GM21576 (cell line): Measurements from ENCODE around the gene MCM8.

Experiments used
- ATAC-seq: cut with Tn5 transposase; IDR thresholded peaks from one replicate; pipeline ENCODE4 v1.9.1; 2021; ENCODE audit warnings: mild to moderate bottlenecking, moderate library complexity; ENCODE audit not compliant: unreplicated experiment

Gene MCM8

GRCh38 chr20:5945963-5946362 is 4.5 kb upstream of the MCM8 start:
- ATAC-seq = no peak

DNA sequence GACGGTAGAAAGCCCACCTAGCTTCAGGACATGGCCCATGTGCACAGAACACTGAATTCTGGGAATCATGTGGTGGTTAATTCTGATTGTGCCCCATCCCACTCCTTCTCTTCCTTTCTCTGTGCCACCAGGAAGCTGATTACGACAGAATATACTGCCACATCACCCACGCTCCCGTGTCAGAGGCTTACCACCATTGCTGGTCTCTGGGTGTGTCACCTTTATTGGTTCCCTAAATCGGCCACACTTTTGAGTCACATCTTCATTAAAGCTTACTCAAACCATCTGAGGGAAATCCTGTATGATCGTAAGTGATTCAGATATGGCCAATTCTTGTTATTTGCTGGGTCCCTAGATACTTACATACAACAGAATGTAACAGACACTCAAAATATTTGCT is 3.2 kb upstream of the MCM8 start:
- no peak for ATAC-seq

DNA sequence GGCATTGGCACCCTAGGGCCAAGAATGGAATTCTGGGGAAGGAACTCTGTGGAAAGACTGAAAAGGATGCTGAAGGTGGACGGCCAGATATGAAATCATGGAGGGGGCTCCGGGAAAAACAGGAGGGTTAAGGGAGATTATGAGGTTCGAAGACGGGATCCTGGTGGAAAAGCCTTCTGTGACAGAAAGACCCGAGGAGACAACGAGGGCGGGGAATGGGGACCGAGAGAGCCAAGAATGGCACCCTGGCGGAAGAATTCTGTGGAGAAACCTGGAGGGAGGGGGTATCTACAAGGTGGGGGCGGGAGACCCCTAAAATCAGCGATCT is 545 bp upstream of the MCM8 start:
- no peak for ATAC-seq

GRCh38 chr20:5967469-5967868 is 17.0 kb downstream of the MCM8 start:
- ATAC-seq = no peak

DNA sequence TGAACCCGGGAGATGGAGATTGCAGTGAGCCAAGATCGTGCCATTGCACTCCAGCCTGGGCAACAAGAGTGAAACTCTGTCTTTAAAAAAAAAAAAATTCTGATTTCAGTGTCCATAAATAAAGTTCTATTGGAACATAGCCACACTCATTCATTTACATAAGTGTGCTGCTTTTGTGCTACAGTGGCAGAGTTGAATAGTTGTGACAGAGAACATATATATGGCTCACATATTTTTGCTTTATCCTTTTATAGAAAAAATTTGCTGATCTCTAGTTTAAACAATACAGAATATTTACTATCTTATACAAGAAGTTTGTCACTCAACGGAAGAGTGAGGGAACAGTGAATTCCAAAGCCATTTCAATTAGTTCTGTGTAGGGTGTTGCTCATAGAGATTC is 18.0 kb downstream of the MCM8 start:
- no peak for ATAC-seq

DNA sequence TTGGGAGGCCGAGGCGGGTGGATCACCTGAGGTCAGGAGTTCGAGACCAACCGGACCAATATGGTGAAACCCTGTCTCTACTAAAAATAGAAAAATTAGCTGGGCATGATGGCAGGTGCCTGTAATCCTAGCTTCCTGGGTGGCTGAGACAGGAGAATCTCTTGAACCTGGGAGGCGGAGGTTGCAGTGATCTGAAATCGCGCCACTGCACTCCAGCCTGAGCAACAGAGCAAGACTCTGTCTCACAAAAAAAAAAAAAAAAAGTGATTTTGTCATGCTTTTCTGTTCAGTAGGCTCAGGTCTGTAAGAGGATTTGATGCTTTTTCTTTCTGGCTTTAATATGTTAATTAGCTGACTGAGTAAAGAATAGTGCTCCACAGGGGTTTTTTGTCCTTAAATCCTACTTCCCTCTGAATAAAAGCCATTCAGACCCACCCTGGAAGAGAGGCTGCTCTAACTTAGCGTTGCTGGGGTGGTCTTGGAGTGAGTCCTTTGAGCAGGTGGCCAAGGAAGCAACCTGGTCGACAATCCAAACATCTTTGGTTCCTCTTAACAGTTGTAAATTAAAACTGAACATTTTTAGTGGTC is 19.0 kb downstream of the MCM8 start:
- no peak for ATAC-seq

DNA sequence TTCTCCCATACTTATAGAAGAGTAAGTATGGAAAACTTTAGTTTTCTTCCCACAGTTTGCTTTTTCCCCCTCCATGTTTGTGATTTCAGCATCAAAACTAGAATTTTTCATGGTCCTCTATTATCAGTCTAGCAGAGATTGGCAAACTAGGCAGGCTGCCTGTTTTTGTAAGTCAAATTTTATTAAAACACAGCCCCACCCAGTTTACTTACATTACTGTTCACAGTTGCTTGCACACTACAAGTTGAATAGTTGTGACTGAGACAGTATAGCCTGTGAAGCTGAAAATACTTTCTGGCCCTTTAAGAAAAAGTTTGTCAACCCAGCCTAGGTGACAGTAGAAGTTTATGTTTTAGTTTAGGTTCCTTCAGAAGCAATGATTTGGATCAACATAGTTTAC is 19.5 kb downstream of the MCM8 start:
- ATAC-seq = no peak

DNA sequence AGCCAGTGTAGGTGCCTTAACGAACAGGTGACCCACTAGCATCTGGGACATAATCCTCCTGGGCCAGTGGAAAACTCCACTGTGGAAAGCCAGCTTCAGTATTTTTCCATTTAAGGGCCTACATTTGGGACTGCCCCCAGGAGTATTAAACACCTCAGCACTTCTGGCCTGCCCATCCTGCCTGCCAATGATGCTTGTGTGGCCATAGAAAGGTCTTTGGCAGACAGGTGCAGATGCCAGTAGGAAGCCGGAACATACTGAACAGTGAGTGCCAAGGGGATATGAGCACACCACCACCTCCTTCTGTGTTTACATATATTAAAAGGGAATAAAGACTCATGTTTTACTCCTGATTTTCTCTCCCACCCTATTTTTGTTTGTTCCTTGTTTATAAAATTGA is 19.9 kb downstream of the MCM8 start:
- no peak for ATAC-seq

DNA sequence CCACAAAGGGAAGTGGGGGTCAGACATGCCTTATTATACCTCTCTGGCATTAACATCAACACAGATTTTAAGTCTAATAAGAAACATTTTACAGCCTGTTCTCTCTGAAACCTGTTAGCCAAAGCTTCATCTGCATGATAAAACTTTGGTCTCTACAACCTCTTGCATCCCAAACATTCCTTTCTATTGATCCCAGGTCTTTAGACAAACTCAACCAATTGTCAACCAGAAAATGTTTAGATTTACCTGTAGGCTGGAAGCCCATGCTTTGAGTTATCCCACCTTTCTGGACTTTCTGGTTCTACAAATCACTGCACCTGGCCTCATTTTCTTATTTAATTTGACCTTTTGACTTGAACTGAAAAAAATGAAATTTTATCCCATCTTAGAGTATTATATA is 20.8 kb downstream of the MCM8 start:
- no peak for ATAC-seq

DNA sequence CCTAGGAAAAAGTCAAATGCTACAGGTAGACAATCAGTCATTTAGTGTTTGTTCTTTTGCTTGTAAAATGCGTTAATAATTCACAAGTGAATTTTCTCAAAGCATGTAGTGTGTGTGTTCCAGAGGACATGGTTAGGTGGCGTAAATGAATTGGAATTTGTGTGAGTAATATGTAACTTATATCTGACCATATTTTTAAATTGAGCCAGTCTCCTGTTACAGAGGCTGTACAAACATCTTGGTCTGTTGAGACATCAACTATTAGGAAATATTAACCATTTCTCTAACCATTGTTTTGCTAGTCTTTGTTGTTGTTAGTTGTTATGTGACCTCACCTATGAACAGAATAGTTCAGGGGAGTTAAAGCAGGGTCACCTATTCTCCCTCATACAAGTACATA is 22.7 kb downstream of the MCM8 start:
- no peak for ATAC-seq

- ATAC-seq = no peak
These were observed 23.5 kb downstream of the MCM8 start for GRCh38 chr20:5973971-5974370.

- ATAC-seq = no peak
These were observed 24.1 kb downstream of the MCM8 start for GRCh38 chr20:5974531-5974930.

- no peak for ATAC-seq
These were observed 25.3 kb downstream of the MCM8 start for GRCh38 chr20:5975778-5976177.

- no peak for ATAC-seq
These were observed 26.8 kb downstream of the MCM8 start for GRCh38 chr20:5977223-5977622.

- ATAC-seq = no peak
These were observed 27.5 kb downstream of the MCM8 start for GRCh38 chr20:5977975-5978374.

- ATAC-seq = no peak
These were observed 29.3 kb downstream of the MCM8 start for GRCh38 chr20:5979801-5980200.

DNA sequence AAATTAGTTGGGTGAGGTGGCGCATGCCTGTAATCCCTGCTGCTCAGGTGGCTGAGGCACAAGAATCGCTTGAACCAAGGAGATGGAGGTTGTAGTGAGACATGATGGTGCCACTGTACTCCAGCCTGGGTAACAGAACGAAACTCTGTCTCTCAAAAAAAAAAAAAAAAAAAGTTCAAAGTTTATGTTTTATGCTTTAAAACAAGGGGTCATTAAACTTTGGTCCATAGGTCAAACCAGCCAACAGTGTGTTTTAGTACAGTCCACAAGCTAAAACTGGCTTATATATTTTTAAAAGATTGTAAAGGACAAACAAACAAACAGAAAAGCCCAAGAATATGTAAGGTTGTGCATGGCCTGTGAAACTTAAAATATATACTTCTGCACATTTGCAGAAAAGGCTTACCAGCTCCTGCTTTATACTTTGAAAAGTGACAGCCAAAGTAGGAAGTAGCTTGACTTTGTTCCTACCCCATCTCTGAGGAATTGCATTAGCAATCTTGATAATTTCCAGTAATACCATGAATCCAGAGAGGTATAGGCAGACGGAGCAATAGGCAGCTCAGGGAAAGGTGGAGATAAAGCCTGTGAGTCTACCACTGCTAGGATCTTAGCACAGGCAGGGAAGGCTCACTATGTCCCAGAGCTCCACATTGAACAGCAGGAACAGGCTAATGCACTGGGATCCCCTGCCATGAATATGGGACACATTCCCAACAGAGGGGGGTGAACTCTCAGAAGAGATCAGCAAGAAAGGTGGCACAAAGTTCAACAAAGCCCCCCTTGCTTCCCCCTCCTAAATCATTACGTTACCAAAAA is 30.5 kb downstream of the MCM8 start:
- ATAC-seq = no peak

DNA sequence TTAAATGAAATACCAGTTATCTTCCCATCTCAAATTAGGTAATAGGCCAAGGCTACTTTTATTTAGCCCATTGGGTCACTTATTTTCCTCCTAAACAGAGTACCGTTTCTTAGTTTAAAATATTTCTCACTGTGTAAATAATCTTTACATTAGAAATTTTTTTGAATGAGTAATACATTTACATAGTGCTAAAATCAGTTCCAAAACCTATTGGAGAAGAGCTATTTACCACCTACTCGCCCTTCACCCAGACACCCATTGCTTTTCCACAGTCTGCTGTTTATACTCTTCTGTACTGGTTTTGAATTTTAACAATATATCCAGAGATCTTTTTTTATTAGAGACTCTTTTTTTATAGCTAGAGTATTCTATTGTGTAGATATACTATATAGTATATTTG is 36.9 kb downstream of the MCM8 start:
- ATAC-seq = no peak

- no peak for ATAC-seq
These were observed 39.1 kb downstream of the MCM8 start for GRCh38 chr20:5989539-5989938.

DNA sequence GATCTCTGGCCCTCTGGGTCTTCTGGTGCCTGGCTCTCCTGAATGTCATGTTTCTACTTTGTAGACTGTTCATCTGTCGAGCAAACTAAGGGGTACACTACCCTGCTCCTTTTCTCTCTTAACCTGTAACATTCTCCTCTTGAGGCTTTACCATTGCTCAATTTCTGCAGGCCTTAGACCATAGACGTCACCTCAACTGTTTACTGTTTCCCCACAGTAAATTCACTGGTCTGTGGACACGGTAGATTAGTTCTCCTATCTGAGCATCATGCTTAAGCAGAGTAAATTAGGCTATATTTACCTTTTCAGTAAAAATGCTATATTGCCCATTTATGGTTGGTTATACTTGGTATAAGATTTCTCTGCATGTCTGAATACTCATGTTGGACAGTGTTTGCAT is 40.5 kb downstream of the MCM8 start:
- ATAC-seq = no peak

DNA sequence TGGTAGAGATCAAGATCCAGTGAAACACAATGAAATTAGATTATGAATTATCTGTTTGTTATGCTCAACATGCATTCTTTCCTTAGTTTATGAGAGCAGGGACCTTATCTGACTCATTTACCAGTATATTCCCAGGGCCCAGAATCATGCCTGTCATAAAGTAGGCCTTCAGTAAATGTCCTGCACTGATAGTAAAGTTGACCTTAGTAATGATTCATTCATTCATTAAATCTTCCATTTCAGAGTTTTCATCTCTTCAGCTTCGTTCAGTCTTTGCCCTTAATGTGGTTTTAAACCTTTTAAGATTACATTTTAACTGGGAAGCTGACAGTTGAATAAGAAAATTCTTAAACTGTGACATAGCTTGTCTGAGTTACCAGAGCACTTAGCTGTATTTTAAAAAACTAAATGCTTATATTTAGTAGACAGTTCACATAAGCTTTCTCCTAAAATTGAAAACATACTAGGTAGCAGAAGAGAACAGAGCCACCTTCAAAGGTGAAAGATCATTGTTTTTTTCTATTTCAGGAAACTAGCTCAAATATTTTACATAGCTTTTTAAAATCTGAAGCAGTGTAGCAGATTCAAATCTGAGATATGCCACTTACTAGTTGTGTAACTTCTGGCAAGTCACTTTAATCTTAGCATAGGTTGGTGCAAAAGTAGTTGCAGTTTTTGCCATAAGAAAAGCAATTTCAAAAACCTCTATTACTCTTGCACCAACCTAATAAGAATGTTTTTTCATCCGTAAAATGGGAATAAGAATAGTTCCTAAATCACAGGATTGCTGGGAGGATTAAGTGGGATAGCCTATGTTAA is 41.4 kb downstream of the MCM8 start:
- ATAC-seq = no peak

DNA sequence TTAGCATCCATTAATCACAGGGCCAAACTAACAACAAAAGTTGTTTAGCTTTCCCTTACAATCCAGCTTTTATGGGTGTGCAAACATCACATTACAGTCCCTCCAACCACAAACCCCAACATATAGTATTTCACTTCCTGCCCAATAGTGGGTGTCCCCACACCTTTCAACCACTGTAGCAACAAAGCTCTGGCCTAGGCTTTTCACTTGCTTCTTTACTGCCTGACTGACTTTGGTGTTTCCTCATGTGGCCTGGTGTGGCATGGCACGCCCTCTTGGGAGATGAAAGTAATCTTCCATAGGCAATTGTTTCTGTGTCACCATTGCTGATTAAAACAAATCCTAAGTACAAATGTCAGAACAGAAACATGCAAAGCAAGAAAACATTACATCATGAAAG is 46.3 kb downstream of the MCM8 start:
- peak; percentile 91 for ATAC-seq
